Measurements from ENCODE around the gene MGMT.

- no peak for TF ChIP-seq YY1 (IDR thresholded peaks at IDR 0.05)
- no peak for TF ChIP-seq CTCF (IDR thresholded peaks at IDR 0.05; ENCODE audit: low read depth, low read length, missing input control)
- TF ChIP-seq, protein P1, sequence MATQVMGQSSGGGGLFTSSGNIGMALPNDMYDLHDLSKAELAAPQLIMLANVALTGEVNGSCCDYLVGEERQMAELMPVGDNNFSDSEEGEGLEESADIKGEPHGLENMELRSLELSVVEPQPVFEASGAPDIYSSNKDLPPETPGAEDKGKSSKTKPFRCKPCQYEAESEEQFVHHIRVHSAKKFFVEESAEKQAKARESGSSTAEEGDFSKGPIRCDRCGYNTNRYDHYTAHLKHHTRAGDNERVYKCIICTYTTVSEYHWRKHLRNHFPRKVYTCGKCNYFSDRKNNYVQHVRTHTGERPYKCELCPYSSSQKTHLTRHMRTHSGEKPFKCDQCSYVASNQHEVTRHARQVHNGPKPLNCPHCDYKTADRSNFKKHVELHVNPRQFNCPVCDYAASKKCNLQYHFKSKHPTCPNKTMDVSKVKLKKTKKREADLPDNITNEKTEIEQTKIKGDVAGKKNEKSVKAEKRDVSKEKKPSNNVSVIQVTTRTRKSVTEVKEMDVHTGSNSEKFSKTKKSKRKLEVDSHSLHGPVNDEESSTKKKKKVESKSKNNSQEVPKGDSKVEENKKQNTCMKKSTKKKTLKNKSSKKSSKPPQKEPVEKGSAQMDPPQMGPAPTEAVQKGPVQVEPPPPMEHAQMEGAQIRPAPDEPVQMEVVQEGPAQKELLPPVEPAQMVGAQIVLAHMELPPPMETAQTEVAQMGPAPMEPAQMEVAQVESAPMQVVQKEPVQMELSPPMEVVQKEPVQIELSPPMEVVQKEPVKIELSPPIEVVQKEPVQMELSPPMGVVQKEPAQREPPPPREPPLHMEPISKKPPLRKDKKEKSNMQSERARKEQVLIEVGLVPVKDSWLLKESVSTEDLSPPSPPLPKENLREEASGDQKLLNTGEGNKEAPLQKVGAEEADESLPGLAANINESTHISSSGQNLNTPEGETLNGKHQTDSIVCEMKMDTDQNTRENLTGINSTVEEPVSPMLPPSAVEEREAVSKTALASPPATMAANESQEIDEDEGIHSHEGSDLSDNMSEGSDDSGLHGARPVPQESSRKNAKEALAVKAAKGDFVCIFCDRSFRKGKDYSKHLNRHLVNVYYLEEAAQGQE (IDR thresholded peaks at IDR 0.05), result no peak
These were observed 65.8 kb downstream of the MGMT start for GRCh38 chr10:129532838-129533237.

Data from liver (tissue), 2 donors.